A549 (cell line): ENCODE results near the gene KANSL3. TPM values are rescaled to one million over a fixed set of nuclear protein-coding genes. Genes with fewer than 3 reads are reported as not detected.
"Not testable (repeated sequence)": the region's sequence is repeated elsewhere in the genome, so short reads cannot be mapped to it uniquely, and the experiment has no call there.

Experiments
- ATAC-seq, 2 experiments: fragments of 200-7000 bp in 1 of 2; fragments of >200 bp in 1 of 2; cut with Nextera tagmentation in 1 of 2; cut with Tn5 transposase in 1 of 2; 3 replicates each; pipeline versions ENCODE4 v1.8.0 to v1.9.1; 2018 to 2020; ENCODE audit warnings: mild to moderate bottlenecking in 1 of 2, moderate library complexity in 1 of 2
- CTCF ChIA-PET: fragments of 300-600 bp; sonication (Branson Sonifier 250); formaldehyde crosslinking; extraction: SDS; loops from one replicate; lab custom pipeline; 2021; ENCODE audit warnings: antibody characterized with exemption, inconsistent platforms; lab: Yijun Ruan, JAX
- POLR2A ChIA-PET: fragments of 350-600 bp; formaldehyde crosslinking; extraction: SDS; loops from one replicate; lab custom pipeline; 2021; ENCODE audit warnings: antibody characterized with exemption, inconsistent platforms; lab: Yijun Ruan, JAX
- DNase-seq, 2 experiments: peaks; one replicate each; pipeline versions ENCODE4 v3.0.0 to v3.0.0-alpha.2; 2011 to 2016; ENCODE audit warnings: low read depth in 1 of 2, low spot score in 1 of 2
- FAIRE-seq: peaks from 2 replicates; lab custom pipeline; 2011; peaks lifted over from hg19 to GRCh38; lab: Jason Lieb, UNC
- H3K27ac ChIP-seq, 2 experiments: fragments of >200 bp; sonication (Bioruptor Twin); formaldehyde crosslinking; 3 replicates each; pipeline ENCODE4 v1.5.1; 2016 to 2017
- H3K4me1 ChIP-seq: fragments of >200 bp; sonication (Bioruptor Twin); formaldehyde crosslinking; 3 replicates; pipeline ENCODE4 v1.6.1; 2016
- H3K4me2 ChIP-seq: fragments of >200 bp; sonication (Bioruptor Twin); formaldehyde crosslinking; 3 replicates; pipeline ENCODE4 v1.6.1; 2016
- H3K4me3 ChIP-seq: fragments of >200 bp; sonication (Bioruptor Twin); formaldehyde crosslinking; 3 replicates; pipeline ENCODE4 v1.5.1; 2016
- H3K9me3 ChIP-seq: fragments of >200 bp; sonication (Bioruptor Twin); formaldehyde crosslinking; 3 replicates; pipeline ENCODE4 v1.6.1; 2016
- CBX8 ChIP-seq: fragments of 200-600 bp; sonication (generic); IDR thresholded peaks from 2 replicates; pipeline ENCODE4 v1.6.1; 2016
- CEBPB ChIP-seq, 2 experiments: fragments of >200 bp in 1 of 2; sonication (Bioruptor Twin) in 1 of 2; formaldehyde crosslinking in 1 of 2; IDR thresholded peaks; 2 replicates each; pipeline ENCODE4 v1.6.1; 2012 to 2016
- CTCF ChIP-seq: fragments of >200 bp; sonication (Bioruptor Twin); formaldehyde crosslinking; IDR thresholded peaks from 3 replicates; pipeline ENCODE4 v1.5.1; 2016
- EHF ChIP-seq: fragments of 250-450 bp; sonication (Bioruptor Pico); IDR thresholded peaks from 2 replicates; pipeline ENCODE4 v1.5.0; 2020; ENCODE audit warnings: mild to moderate bottlenecking
- FOSB ChIP-seq: fragments of 250-450 bp; sonication (Bioruptor Pico); IDR thresholded peaks from 2 replicates; pipeline ENCODE4 v1.5.0; 2020; ENCODE audit warnings: mild to moderate bottlenecking, moderate library complexity
- FOXS1 ChIP-seq: fragments of 250-450 bp; sonication (Bioruptor Pico); IDR thresholded peaks from 2 replicates; pipeline ENCODE4 v1.5.0; 2020; ENCODE audit warnings: mild to moderate bottlenecking, moderate library complexity
- HES2 ChIP-seq: fragments of >200 bp; sonication (Bioruptor Twin); formaldehyde crosslinking; IDR thresholded peaks from 2 replicates; pipeline ENCODE4 v1.6.1; 2016
- HMGXB4 ChIP-seq: fragments of 250-450 bp; sonication (Bioruptor Pico); IDR thresholded peaks from 2 replicates; pipeline ENCODE4 v1.5.0; 2021; ENCODE audit warnings: mild to moderate bottlenecking, moderate library complexity, borderline replicate concordance
- MAZ ChIP-seq: fragments of 150-350 bp; IDR thresholded peaks from 2 replicates; pipeline ENCODE4 v1.6.1; 2014; ENCODE audit warnings: antibody characterized with exemption, low read depth, low read length, borderline replicate concordance
- NPAS2 ChIP-seq: fragments of 250-450 bp; sonication (Bioruptor Pico); IDR thresholded peaks from 2 replicates; pipeline ENCODE4 v1.8.0; 2022; ENCODE audit warnings: mild to moderate bottlenecking, moderate library complexity, borderline replicate concordance
- PBX3 ChIP-seq: IDR thresholded peaks from 2 replicates; pipeline ENCODE4 v1.6.1; 2012
- PHF8 ChIP-seq: fragments of 200-600 bp; sonication (generic); IDR thresholded peaks from 2 replicates; pipeline ENCODE4 v1.6.1; 2016; ENCODE audit warnings: low read depth, mild to moderate bottlenecking, antibody characterized with exemption, moderate library complexity, borderline replicate concordance
- POLR2A ChIP-seq: IDR thresholded peaks from 2 replicates; pipeline ENCODE4 v1.6.1; 2012; ENCODE audit warnings: mild to moderate bottlenecking, low read length
- RARB ChIP-seq: fragments of 250-450 bp; sonication (Bioruptor Pico); IDR thresholded peaks from 2 replicates; pipeline ENCODE4 v1.8.0; 2021; ENCODE audit warnings: mild to moderate bottlenecking, moderate library complexity
- RCOR1 ChIP-seq: fragments of 150-350 bp; IDR thresholded peaks from 2 replicates; pipeline ENCODE4 v1.6.1; 2014; ENCODE audit warnings: antibody characterized with exemption, low read length, low read depth
- RFX5 ChIP-seq: fragments of 450-650 bp; IDR thresholded peaks from 2 replicates; pipeline ENCODE4 v1.7.1; 2014; ENCODE audit warnings: antibody characterized with exemption, mild to moderate bottlenecking, moderate library complexity
- RNF2 ChIP-seq: fragments of 200-600 bp; sonication (generic); IDR thresholded peaks from 2 replicates; pipeline ENCODE4 v1.6.1; 2016; ENCODE audit warnings: low read depth, mild to moderate bottlenecking, antibody characterized with exemption, moderate library complexity, borderline replicate concordance
- ZFP36 ChIP-seq: fragments of 450-650 bp; IDR thresholded peaks from 2 replicates; pipeline ENCODE4 v1.6.1; 2014; ENCODE audit warnings: borderline replicate concordance; ENCODE audit not compliant: partially characterized antibody
- ZNF302 ChIP-seq: fragments of 250-450 bp; sonication (Bioruptor Pico); IDR thresholded peaks from 2 replicates; pipeline ENCODE4 v1.9.0; 2021; ENCODE audit warnings: inconsistent platforms, mild to moderate bottlenecking, moderate library complexity
- WGBS: methylation state at CpG from one replicate; pipeline ENCODE4 v1.1.6; 2017; ENCODE audit errors: missing lambda C conversion rate; 5-methylcytosine and 5-hydroxymethylcytosine counted together
- polyA plus RNA-seq, 4 experiments: library from polyadenylated mRNA; depleted of rRNA in 3 of 4; stranded (reverse); fragments of >200 nt; fragmentation: RNase III in 1 of 4; extraction: RNeasy Plus Mini Kit Qiagen cat#74134 plus additional on column Dnase treatment in 1 of 4; gene quantifications; 2 replicates in 3 of 4; 3 replicates in 1 of 4; pipeline ENCODE4 v1.2.3, GENCODE V29; 2011 to 2017

The KANSL3 gene
- polyA plus RNA-seq, 2 of the 4 experiments (the other 2 are of a cell fraction), result 23.0 to 25.2 TPM

GRCh38 chr2:96655526-96655925 lies 17.4 kb upstream of the KANSL3 start:
- no peaks in the 10 kb centered on the region for H3K4me1 ChIP-seq
- ATAC-seq, result no peak
- H3K9me3 ChIP-seq, result no peaks in the 10 kb centered on the region
- POLR2A ChIA-PET, result no interaction called here
- WGBS, result 82% methylated on average over 6 of the region's 6 CpGs
- no peak for DNase-seq
- no peak overlapping the region for H3K27ac ChIP-seq
- no peak for TF ChIP-seq RCOR1
- H3K4me2 ChIP-seq, result no peak overlapping the region
- FAIRE-seq, result no peak
- H3K4me3 ChIP-seq, result no peak overlapping the region
- CTCF ChIA-PET, result interaction anchor here (0.5 to 1.4 kb wide), 2 partner anchors 13 to 406 kb away, joined by 3 to 5 read pairs; partner anchors contain the start of gene FER1L5

GRCh38 chr2:96654791-96655190 lies 16.7 kb upstream of the KANSL3 start:
- ATAC-seq, DNase-seq: not testable (repeated sequence)
- POLR2A ChIA-PET, result interaction anchor here (0.7 kb wide), 1 partner anchor 18 kb away, joined by 8 read pairs; no protein-coding TSS in a partner anchor

GRCh38 chr2:96651793-96652192 lies 13.7 kb upstream of the KANSL3 start:
- CTCF ChIA-PET, result interaction anchor here (0.5 to 1.4 kb wide), 4 partner anchors 11 to 26 kb away, joined by 3 to 4 read pairs (median 3); no protein-coding TSS in a partner anchor
- no peak for ATAC-seq
- H3K4me2 ChIP-seq, result no peak overlapping the region
- POLR2A ChIA-PET, result interaction anchor here (3.3 kb wide), 1 partner anchor 14 kb away, joined by 13 read pairs; the partner anchor contains the start of gene KANSL3
- TF ChIP-seq RARB, result no peak
- no peak for TF ChIP-seq HES2
- TF ChIP-seq RFX5, result no peak
- no peak for TF ChIP-seq EHF (CRISPR knock-in tag)
- TF ChIP-seq, all 56 proteins: peak for 0
- Histone ChIP-seq H3K27ac (no peak overlapping the region), H3K9me3 (no peaks in the 10 kb centered on the region), H3K4me3 (no peak overlapping the region), H3K4me1 (no peaks in the 10 kb centered on the region)
- DNase-seq (no peak), FAIRE-seq (no peak)
- WGBS, result 73% methylated on average over 7 of the region's 8 CpGs

More at GRCh38 chr2:96654791-96655190, 16.7 kb upstream of the KANSL3 start:
- H3K4me1 ChIP-seq, H3K4me2 ChIP-seq, H3K9me3 ChIP-seq, H3K4me3 ChIP-seq, FAIRE-seq, H3K27ac ChIP-seq: not testable (repeated sequence)
- 59% methylated on average over 7 of the region's 7 CpGs for WGBS
- CTCF ChIA-PET, result interaction anchor here (1.4 kb wide), 1 partner anchor 12 kb away, joined by 5 read pairs; the partner anchor contains the start of gene FER1L5

GRCh38 chr2:96649342-96649741 lies 11.2 kb upstream of the KANSL3 start:
- CTCF ChIA-PET, result interaction anchor here (0.5 to 1.9 kb wide), 4 partner anchors 15 to 108 kb away, joined by 3 to 6 read pairs (median 4); no protein-coding TSS in a partner anchor
- ATAC-seq, result no peak

GRCh38 chr2:96648306-96648930 lies 10.3 kb upstream of the KANSL3 start:
- WGBS, result 87% methylated on average over 7 of the region's 7 CpGs
- ChIA-PET POLR2A (no interaction called here), CTCF (interaction anchor here (0.5 to 1.9 kb wide), 4 partner anchors 72 to 112 kb away, joined by 3 to 6 read pairs (median 4); partner anchors contain the start of gene CNNM4)
- no peak for FAIRE-seq
- Histone ChIP-seq H3K27ac (no peak overlapping the region), H3K4me1 (no peaks in the 10 kb centered on the region), H3K9me3 (no peaks in the 10 kb centered on the region), H3K4me3 (no peak overlapping the region), H3K4me2 (no peak overlapping the region)
- ATAC-seq, result no peak
- no peak for DNase-seq
- no peak for TF ChIP-seq CEBPB (IDR thresholded peaks at IDR 0.05)
- no peak for TF ChIP-seq POLR2A
- TF ChIP-seq FOXS1 (CRISPR knock-in tag), result no peak
- no peak for TF ChIP-seq CTCF
- TF ChIP-seq EHF (CRISPR knock-in tag), result no peak
- no peak for TF ChIP-seq FOSB (CRISPR knock-in tag)
- no peak for TF ChIP-seq ZNF302 (CRISPR knock-in tag)
- no peak for TF ChIP-seq CBX8
- TF ChIP-seq PBX3, result no peak
- TF ChIP-seq HMGXB4 (CRISPR knock-in tag), result no peak
- TF ChIP-seq NPAS2 (CRISPR knock-in tag), result no peak
- TF ChIP-seq ZFP36, result no peak
- no peak for TF ChIP-seq MAZ

More at GRCh38 chr2:96649342-96649741, 11.2 kb upstream of the KANSL3 start:
- no peak for FAIRE-seq
- Histone ChIP-seq H3K9me3 (no peaks in the 10 kb centered on the region), H3K27ac (no peak overlapping the region)
- TF ChIP-seq RNF2 (no peak), PHF8 (no peak), POLR2A (0 out of 2 replicates have a peak, but pooled peaks have one; percentile 8)
- TF ChIP-seq, all 56 proteins: peak for 1
- no peak for DNase-seq
- H3K4me3 ChIP-seq, result no peak overlapping the region
- H3K4me1 ChIP-seq, result no peaks in the 10 kb centered on the region
- WGBS, result 83% methylated on average over 1 of the region's 1 CpG
- POLR2A ChIA-PET, result interaction anchor here (3.3 kb wide), 1 partner anchor 11 kb away, joined by 13 read pairs; the partner anchor contains the start of gene KANSL3
- H3K4me2 ChIP-seq, result no peak overlapping the region
